GM12878 (cell line): ENCODE measurements around the gene EHBP1L1. TPM values are rescaled to one million over a fixed set of nuclear protein-coding genes. Genes with fewer than 3 reads are reported as not detected.

ENCODE experiments used
- ATAC-seq: fragments of 200-7000 bp; cut with Tn5 transposase; 3 replicates; pipeline ENCODE4 v1.9.1; 2020; ENCODE audit warnings: mild to moderate bottlenecking, moderate library complexity
- BruUV-seq: library from RNA; stranded (reverse); fragments of 400-500 nt; replicated peaks from 2 replicates; lab custom pipeline; 2021; lab: Mats Ljungman, UMichigan
- CTCF ChIA-PET: fragments of 300-600 bp; sonication (Branson Sonifier 250); formaldehyde crosslinking; extraction: SDS; loops from one replicate; lab custom pipeline; 2021; ENCODE audit warnings: inconsistent platforms; lab: Yijun Ruan, JAX
- POLR2A ChIA-PET: fragments of 350-600 bp; formaldehyde crosslinking; extraction: SDS; loops from one replicate; lab custom pipeline; 2021; ENCODE audit warnings: inconsistent platforms; lab: Charles Lee
- RAD21 ChIA-PET: fragments of 300-600 bp; sonication (Branson Sonifier 250); formaldehyde crosslinking; loops from one replicate; lab custom pipeline; 2023; ENCODE audit warnings: antibody characterized with exemption; ENCODE audit not compliant: unreplicated experiment; lab: Charles Lee
- SMC1A ChIA-PET: fragments of 300-600 bp; sonication (Branson Sonifier 250); formaldehyde crosslinking; loops from one replicate; lab custom pipeline; 2023; ENCODE audit not compliant: unreplicated experiment, uncharacterized antibody; lab: Charles Lee
- DNase-seq: peaks from one replicate; pipeline ENCODE4 v3.0.0-alpha.2; 2011; ENCODE audit warnings: low read depth, low spot score
- FAIRE-seq: peaks from 3 replicates; lab custom pipeline; 2011; peaks lifted over from hg19 to GRCh38; lab: Jason Lieb, UNC
- H2AFZ ChIP-seq: 2 replicates; pipeline ENCODE4 v1.6.0; 2011; ENCODE audit warnings: low read depth, low read length, control low read depth; ENCODE audit not compliant: control insufficient read depth
- H3K27ac ChIP-seq: 2 replicates; pipeline ENCODE4 v1.5.1; 2011; ENCODE audit warnings: control low read depth; ENCODE audit not compliant: control insufficient read depth, insufficient read depth
- H3K27me3 ChIP-seq, 2 experiments: replicated peaks in 1 of 2; 2 replicates each; pipeline versions ENCODE4 v1.6.0 to v1.6.1; 2011; ENCODE audit warnings: low read length in 1 of 2; ENCODE audit not compliant: control insufficient read depth in 2 of 2, insufficient read depth in 2 of 2
- H3K36me3 ChIP-seq, 2 experiments: 2 replicates each; pipeline ENCODE4 v1.5.1; 2011; ENCODE audit warnings: low read length in 1 of 2; ENCODE audit not compliant: control insufficient read depth in 2 of 2, insufficient read depth in 2 of 2
- H3K4me1 ChIP-seq: 2 replicates; pipeline ENCODE4 v1.6.1; 2011; ENCODE audit warnings: mild to moderate bottlenecking, low read length, moderate library complexity, mixed read lengths; ENCODE audit not compliant: control insufficient read depth, insufficient read depth
- H3K4me2 ChIP-seq: 2 replicates; pipeline ENCODE4 v1.6.0; 2011; ENCODE audit warnings: control low read depth; ENCODE audit not compliant: control insufficient read depth, insufficient read depth
- H3K4me3 ChIP-seq: fragments of 200-600 bp; sonication (generic); 2 replicates; pipeline ENCODE4 v1.5.1; 2016
- H3K79me2 ChIP-seq: 2 replicates; pipeline ENCODE4 v1.6.0; 2011; ENCODE audit warnings: low read length; ENCODE audit not compliant: control insufficient read depth, insufficient read depth
- H3K9ac ChIP-seq: 2 replicates; pipeline ENCODE4 v1.8.0; 2011; ENCODE audit warnings: low read length, control low read depth, mixed read lengths; ENCODE audit not compliant: control insufficient read depth, insufficient read depth
- H3K9me3 ChIP-seq: replicated peaks from 3 replicates; pipeline ENCODE4 v1.5.1; 2011; ENCODE audit warnings: mild to moderate bottlenecking, low read length; ENCODE audit not compliant: control insufficient read depth, insufficient read depth
- H4K20me1 ChIP-seq: 2 replicates; pipeline ENCODE4 v1.6.0; 2011; ENCODE audit not compliant: control insufficient read depth, insufficient read depth
- CREM ChIP-seq: IDR thresholded peaks from 2 replicates; pipeline ENCODE4 v1.6.1; 2014; ENCODE audit warnings: antibody characterized with exemption, low read depth
- RCOR1 ChIP-seq: conservative IDR thresholded peaks from 2 replicates; pipeline ENCODE4 v1.6.1; 2012; ENCODE audit warnings: low read depth, low read length, improper control_type of control experiment
- RFX5 ChIP-seq: IDR thresholded peaks from 2 replicates; pipeline ENCODE4 v1.6.1; 2011; ENCODE audit warnings: low read depth, low read length, improper control_type of control experiment
- USF1 ChIP-seq: IDR thresholded peaks from 2 replicates; pipeline ENCODE4 v1.6.1; 2011; ENCODE audit warnings: borderline replicate concordance, low read depth, mild to moderate bottlenecking, moderate library complexity, mixed read lengths, low read length; ENCODE audit not compliant: insufficient read depth; ENCODE audit errors: extremely low read length
- YBX1 ChIP-seq: fragments of 450-650 bp; IDR thresholded peaks from 2 replicates; pipeline ENCODE4 v1.6.1; 2016; ENCODE audit warnings: antibody characterized with exemption
- ZBTB4 ChIP-seq: fragments of 450-650 bp; formaldehyde crosslinking; IDR thresholded peaks from 2 replicates; pipeline ENCODE4 v1.4.0; 2022; ENCODE audit warnings: mild to moderate bottlenecking, moderate library complexity
- ZNF592 ChIP-seq: fragments of 450-650 bp; IDR thresholded peaks from 2 replicates; pipeline ENCODE4 v1.6.1; 2017; ENCODE audit warnings: mild to moderate bottlenecking, moderate library complexity
- WGBS: methylation state at CpG from one replicate; pipeline ENCODE4 v1.1.6; 2016; ENCODE audit warnings: low lambda C conversion rate; ENCODE audit not compliant: insufficient replicate concordance, insufficient coverage; ENCODE audit errors: missing lambda C conversion rate; 5-methylcytosine and 5-hydroxymethylcytosine counted together
- in situ Hi-C: fragments of 300-500 bp; cut with MboI; formaldehyde crosslinking; loops from 9 replicates; pipeline ENCODE4 v1.14.3; 2018; ENCODE audit warnings: mixed read lengths
- intact Hi-C: fragments of 100-400 bp; cut with micrococcal nuclease; formaldehyde crosslinking; loops from one replicate; pipeline ENCODE4 v1.14.2; 2022; ENCODE audit not compliant: unreplicated experiment
- polyA plus RNA-seq, 11 experiments: library from polyadenylated mRNA; depleted of rRNA in 4 of 11; unstranded in 6 of 11; stranded (reverse) in 5 of 11; fragments of >200 nt; fragmentation: Nextera tagmentation in 4 of 11; fragmentation: Illumina TruSeq in 1 of 11; extraction: Ambion mirVana in 4 of 11; extraction: Trizol in 1 of 11; gene quantifications; 1 replicate in 1 of 11; 2 replicates in 10 of 11; pipeline versions ENCODE4 v1.2.1 to v1.2.3, GENCODE V29; 2011 to 2016; ENCODE audit warnings: inconsistent platforms in 2 of 11, missing spikeins in 2 of 11, low read depth in 1 of 11
- total RNA-seq, 4 experiments: library from RNA; depleted of rRNA in 3 of 4; stranded (reverse); fragments of >200 nt in 3 of 4; fragmentation: Illumina TruSeq in 1 of 4; extraction: Trizol in 1 of 4; gene quantifications; 2 replicates each; pipeline versions ENCODE4 v1.2.1 to v1.2.3, GENCODE V29; 2013 to 2021

The EHBP1L1 gene
- total and polyA plus RNA-seq, 10 of the 15 experiments (the other 5 are each of a cell fraction or from before 2014, with no cell fraction given) = 0.06 to 99.4 (median 32.7) TPM

GRCh38 chr11:65574109-65574810 lies 1.6 kb upstream of the EHBP1L1 start (continued):
- TF ChIP-seq RCOR1 (no peak), USF1 (no peak)
- TF ChIP-seq, all 136 proteins: peak for 50

GRCh38 chr11:65574811-65575567 lies 864 bp upstream of the EHBP1L1 start:
- peak overlapping the region; percentile 65 for H3K4me2 ChIP-seq
- H3K27ac ChIP-seq = peak overlapping the region; percentile 96
- intact Hi-C loops (loop anchor here (1.0 to 5.0 kb wide), 4 partner anchors 13 to 158 kb away; partner anchors contain the start of gene PCNX3), in situ Hi-C loops (no loop called here)
- ChIA-PET RAD21 (interaction anchor here (0.9 to 4.0 kb wide), 8 partner anchors 13 to 88 kb away, joined by 4 to 132 read pairs (median 7); partner anchors contain the start of genes KCNK7, MAP3K11, PCNX3 and RELA), SMC1A (interaction anchor here (0.6 to 4.2 kb wide), 5 partner anchors 13 to 159 kb away, joined by 3 to 93 read pairs (median 4); partner anchors contain the start of gene PCNX3), POLR2A (interaction anchor here (0.5 to 4.9 kb wide), 6 partner anchors 13 to 65 kb away, joined by 4 to 129 read pairs (median 8); partner anchors contain the start of genes MAP3K11 and PCNX3), CTCF (interaction anchor here (0.6 to 5.7 kb wide), 8 partner anchors 13 to 205 kb away, joined by 3 to 130 read pairs (median 4); no protein-coding TSS in a partner anchor)
- TSS peak; percentile 96 for BruUV-seq
- WGBS = 1% methylated on average over 28 of the region's 28 CpGs
- no peaks in the 10 kb centered on the region; the same call in 1 of the 2 replicates for H4K20me1 ChIP-seq
- no peaks in the 10 kb centered on the region for H3K27me3 ChIP-seq
- H2AFZ ChIP-seq = peak overlapping the region; percentile 43; the same call in 1 of the 2 replicates
- H3K9ac ChIP-seq = peak overlapping the region; percentile 52
- peak; percentile 41 for FAIRE-seq
- ATAC-seq = peak; percentile 0; the same call in 2 of the 3 replicates
- H3K4me3 ChIP-seq = peak overlapping the region; percentile 97
- no peak for DNase-seq
- H3K36me3 ChIP-seq = peaks cover 5% of the 10 kb centered on the region in 2 experiments; a peak in 3 of 4 replicates
- H3K9me3 ChIP-seq = no peaks in the 10 kb centered on the region
- peaks cover 77% of the 10 kb centered on the region for H3K79me2 ChIP-seq
- H3K4me1 ChIP-seq = peaks cover 35% of the 10 kb centered on the region
- no peak for TF ChIP-seq ZBTB4
- TF ChIP-seq CREM = no peak
- no peak for TF ChIP-seq RFX5
- TF ChIP-seq ZNF592 = no peak
- TF ChIP-seq YBX1 = no peak
